ENCODE results near the gene SETD5.

The SETD5 gene

GRCh38 chr3:9409981-9410854, 12.8 kb downstream of the SETD5 start:
- DNase-seq, result no peak

- DNase-seq, result no peak
These were observed 13.9 kb downstream of the SETD5 start for GRCh38 chr3:9411302-9411701.

- no peak for DNase-seq
These were observed 14.9 kb downstream of the SETD5 start for GRCh38 chr3:9412293-9412692.

GRCh38 chr3:9414826-9415225, 17.4 kb downstream of the SETD5 start:
- DNase-seq, result no peak

GRCh38 chr3:9415485-9416138, 18.2 kb downstream of the SETD5 start:
- DNase-seq, result no peak

- no peak for DNase-seq
These were observed 18.8 kb downstream of the SETD5 start for GRCh38 chr3:9416139-9416780.

- DNase-seq, result no peak
These were observed 23.6 kb downstream of the SETD5 start for GRCh38 chr3:9420850-9421549.

GRCh38 chr3:9422712-9423424, 25.5 kb downstream of the SETD5 start:
- peak; percentile 99 for DNase-seq

- no peak for DNase-seq
These were observed 31.0 kb downstream of the SETD5 start for GRCh38 chr3:9428411-9428810.

GRCh38 chr3:9430733-9431132, 33.3 kb downstream of the SETD5 start:
- DNase-seq, result no peak

- DNase-seq, result no peak
These were observed 36.5 kb downstream of the SETD5 start for GRCh38 chr3:9433627-9434521.

GRCh38 chr3:9435316-9435715, 37.9 kb downstream of the SETD5 start:
- no peak for DNase-seq

- DNase-seq, result peak; percentile 93
These were observed 41.9 kb downstream of the SETD5 start for GRCh38 chr3:9439331-9439730.

GRCh38 chr3:9441501-9442221, 44.2 kb downstream of the SETD5 start:
- DNase-seq, result no peak

GRCh38 chr3:9448071-9448470, 50.7 kb downstream of the SETD5 start:
- no peak for DNase-seq

GRCh38 chr3:9448643-9449042, 51.2 kb downstream of the SETD5 start:
- no peak for DNase-seq

GRCh38 chr3:9450126-9450525, 52.7 kb downstream of the SETD5 start:
- DNase-seq, result no peak

GRCh38 chr3:9450991-9451390, 53.6 kb downstream of the SETD5 start:
- no peak for DNase-seq

GRCh38 chr3:9452417-9452816, 55.0 kb downstream of the SETD5 start:
- DNase-seq, result no peak

- DNase-seq, result no peak
These were observed 58.2 kb downstream of the SETD5 start for GRCh38 chr3:9455596-9456131.

GRCh38 chr3:9467451-9467850, 70.0 kb downstream of the SETD5 start:
- DNase-seq, result no peak

Data from NCI-H2029 treated with DMSO at 0.1 percent for 48 hours (cell line).